Stimulated activated CD8-positive, alpha-beta memory T cell treated with anti-CD3 and anti-CD28 coated beads, Interleukin-4, amount 100 ng/mL, for 48 hours (primary cell): ENCODE measurements around the gene CHCHD6.

Experiments used
- DNase-seq: peaks from one replicate; pipeline ENCODE4 v3.0.0-alpha.2; 2020

CHCHD6 gene

GRCh38 chr3:126952261-126952982 lies 248.4 kb downstream of the CHCHD6 start:
- no peak for DNase-seq

- DNase-seq: no peak
Observed at GRCh38 chr3:126952983-126953660, 249.1 kb downstream of the CHCHD6 start.

GRCh38 chr3:126954141-126954842 lies 250.3 kb downstream of the CHCHD6 start:
- DNase-seq: no peak

GRCh38 chr3:126955004-126955790 lies 251.2 kb downstream of the CHCHD6 start:
- no peak for DNase-seq

- DNase-seq: no peak
Observed at GRCh38 chr3:126956361-126956760, 252.3 kb downstream of the CHCHD6 start.

- DNase-seq: no peak
Observed at GRCh38 chr3:126956866-126957650, 253.0 kb downstream of the CHCHD6 start.

- no peak for DNase-seq
Observed at GRCh38 chr3:126957776-126958637, 254.0 kb downstream of the CHCHD6 start.

GRCh38 chr3:126958638-126959085 lies 254.6 kb downstream of the CHCHD6 start:
- no peak for DNase-seq

GRCh38 chr3:126959136-126959920 lies 255.3 kb downstream of the CHCHD6 start:
- no peak for DNase-seq

GRCh38 chr3:126959921-126960603 lies 256.0 kb downstream of the CHCHD6 start:
- no peak for DNase-seq

GRCh38 chr3:126960604-126960995 lies 256.6 kb downstream of the CHCHD6 start:
- no peak for DNase-seq

GRCh38 chr3:126961191-126961790 lies 257.3 kb downstream of the CHCHD6 start:
- DNase-seq: no peak

GRCh38 chr3:126961791-126962461 lies 257.9 kb downstream of the CHCHD6 start:
- DNase-seq: no peak

GRCh38 chr3:126962756-126963155 lies 258.7 kb downstream of the CHCHD6 start:
- DNase-seq: no peak

- DNase-seq: no peak
Observed at GRCh38 chr3:126963261-126964190, 259.5 kb downstream of the CHCHD6 start.

GRCh38 chr3:126964261-126964660 lies 260.2 kb downstream of the CHCHD6 start:
- DNase-seq: no peak

GRCh38 chr3:126964950-126965349 lies 260.9 kb downstream of the CHCHD6 start:
- no peak for DNase-seq
